22Rv1 (cell line): Measurements from ENCODE around the gene DPCD.

ENCODE experiments used
- CTCF ChIP-seq: fragments of 450-650 bp; IDR thresholded peaks from 2 replicates; pipeline ENCODE4 v1.5.1; 2017; ENCODE audit warnings: mild to moderate bottlenecking
- ZFX ChIP-seq: fragments of 450-650 bp; IDR thresholded peaks from 2 replicates; pipeline ENCODE4 v1.6.1; 2017; ENCODE audit warnings: antibody characterized with exemption, borderline replicate concordance

- no peak for TF ChIP-seq ZFX
- TF ChIP-seq CTCF: no peak
Measured at GRCh38 chr10:101564490-101564991, 23.6 kb upstream of the DPCD start.
